Vagina (tissue), 2 donors: ENCODE measurements around the gene TBL1X.

Experiments
- POLR2A ChIP-seq, 2 donors: fragments of 450-650 bp; IDR thresholded peaks; one replicate each; pipeline ENCODE4 v1.6.1; 2017; ENCODE audit warnings: antibody characterized with exemption in 2 of 2, mild to moderate bottlenecking in 2 of 2, moderate library complexity in 2 of 2
- POLR2AphosphoS5 ChIP-seq, 2 donors: sonication (generic); formaldehyde crosslinking; IDR thresholded peaks; one replicate each; pipeline ENCODE4 v1.9.0; 2017; ENCODE audit warnings: antibody characterized with exemption in 2 of 2, mild to moderate bottlenecking in 2 of 2, low read depth in 1 of 2; ENCODE audit not compliant: insufficient read depth in 1 of 2
- TF ChIP-seq, protein P1 (sequence below), 3 experiments: fragments of 450-650 bp in 2 of 3; fragments of 200-600 bp in 1 of 3; sonication (generic) in 1 of 3; IDR thresholded peaks; one replicate each; pipeline ENCODE4 v1.5.1; 2017 to 2019; ENCODE audit warnings: antibody characterized with exemption in 3 of 3, mild to moderate bottlenecking in 2 of 3, moderate library complexity in 2 of 3

DNA sequence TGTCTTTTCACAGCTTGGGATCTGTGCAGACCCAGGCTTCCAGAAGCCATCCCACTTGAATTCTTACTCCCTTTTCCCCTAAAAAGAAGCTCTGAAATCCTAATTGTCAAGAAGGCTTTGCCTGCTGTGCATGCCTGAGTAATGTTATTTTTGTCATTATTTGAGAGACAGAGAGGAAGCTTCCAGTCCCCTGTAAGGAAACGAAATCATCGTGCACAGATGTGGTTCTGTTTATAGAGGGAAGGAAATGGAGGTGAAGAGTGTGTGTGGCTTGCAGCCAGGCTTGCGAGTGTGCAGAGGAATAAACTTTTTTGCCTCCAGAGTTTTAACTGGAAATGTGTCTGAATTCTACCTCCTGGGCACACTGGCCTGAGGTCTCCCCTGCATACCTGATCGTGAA lies 70.2 kb downstream of the TBL1X start:
- TF ChIP-seq, protein P1, sequence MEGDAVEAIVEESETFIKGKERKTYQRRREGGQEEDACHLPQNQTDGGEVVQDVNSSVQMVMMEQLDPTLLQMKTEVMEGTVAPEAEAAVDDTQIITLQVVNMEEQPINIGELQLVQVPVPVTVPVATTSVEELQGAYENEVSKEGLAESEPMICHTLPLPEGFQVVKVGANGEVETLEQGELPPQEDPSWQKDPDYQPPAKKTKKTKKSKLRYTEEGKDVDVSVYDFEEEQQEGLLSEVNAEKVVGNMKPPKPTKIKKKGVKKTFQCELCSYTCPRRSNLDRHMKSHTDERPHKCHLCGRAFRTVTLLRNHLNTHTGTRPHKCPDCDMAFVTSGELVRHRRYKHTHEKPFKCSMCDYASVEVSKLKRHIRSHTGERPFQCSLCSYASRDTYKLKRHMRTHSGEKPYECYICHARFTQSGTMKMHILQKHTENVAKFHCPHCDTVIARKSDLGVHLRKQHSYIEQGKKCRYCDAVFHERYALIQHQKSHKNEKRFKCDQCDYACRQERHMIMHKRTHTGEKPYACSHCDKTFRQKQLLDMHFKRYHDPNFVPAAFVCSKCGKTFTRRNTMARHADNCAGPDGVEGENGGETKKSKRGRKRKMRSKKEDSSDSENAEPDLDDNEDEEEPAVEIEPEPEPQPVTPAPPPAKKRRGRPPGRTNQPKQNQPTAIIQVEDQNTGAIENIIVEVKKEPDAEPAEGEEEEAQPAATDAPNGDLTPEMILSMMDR (IDR thresholded peaks at IDR 0.05) = no peak
- TF ChIP-seq POLR2AphosphoS5 (IDR thresholded peaks at IDR 0.05; ENCODE audit: insufficient read depth in 1 of 2, low read depth in 1 of 2) (no peak), POLR2A (IDR thresholded peaks at IDR 0.05) (no peak)
